Stimulated activated CD8-positive, alpha-beta memory T cell treated with anti-CD3 and anti-CD28 coated beads, Interleukin-15, amount 100 ng/mL, for 4 hours (primary cell): ENCODE results near the gene IFNL2.
"Not testable (repeated sequence)": the region's sequence is repeated elsewhere in the genome, so short reads cannot be mapped to it uniquely, and the experiment has no call there.

Source experiments
- DNase-seq, 2 donors: peaks; one replicate each; pipeline ENCODE4 v3.0.0-alpha.2; 2020; ENCODE audit warnings: low read depth in 2 of 2

IFNL2 gene

DNA sequence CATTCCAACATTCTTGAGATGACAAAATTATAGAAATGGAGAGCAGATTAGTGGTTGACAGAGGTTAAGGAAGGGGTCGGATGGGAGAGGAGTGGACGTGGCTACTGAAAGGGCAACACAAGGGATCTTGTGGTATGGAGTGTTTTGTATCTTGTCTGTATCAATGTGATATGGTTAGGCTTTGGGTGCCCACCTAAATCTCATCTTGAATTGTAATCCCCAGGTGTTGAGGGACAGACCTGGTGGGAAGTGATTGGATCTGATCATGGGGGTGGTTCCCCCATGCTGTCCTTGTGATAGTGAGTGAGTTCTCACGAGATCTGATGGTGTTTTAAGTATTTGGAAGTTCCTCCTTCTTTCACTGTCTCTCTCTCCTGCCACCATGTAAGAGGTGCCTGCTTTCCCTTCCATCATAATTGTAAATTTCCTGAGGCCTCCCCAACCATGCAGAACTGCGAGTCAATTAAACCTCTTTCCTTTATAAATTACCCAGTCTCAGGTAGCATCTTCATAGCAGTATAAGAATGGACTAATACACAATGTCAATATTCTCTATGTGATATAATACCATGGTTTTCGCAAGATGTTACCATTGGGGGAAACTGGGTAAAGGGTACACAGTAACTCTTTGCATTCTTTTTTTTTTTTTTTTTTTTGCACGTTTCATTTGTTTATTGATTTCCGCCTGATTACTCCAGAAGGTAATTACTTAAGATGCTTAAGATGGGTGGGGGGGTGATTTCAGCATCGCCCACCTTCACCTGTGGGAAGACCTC is 14.6 kb upstream of the IFNL2 start:
- no peak for DNase-seq

DNA sequence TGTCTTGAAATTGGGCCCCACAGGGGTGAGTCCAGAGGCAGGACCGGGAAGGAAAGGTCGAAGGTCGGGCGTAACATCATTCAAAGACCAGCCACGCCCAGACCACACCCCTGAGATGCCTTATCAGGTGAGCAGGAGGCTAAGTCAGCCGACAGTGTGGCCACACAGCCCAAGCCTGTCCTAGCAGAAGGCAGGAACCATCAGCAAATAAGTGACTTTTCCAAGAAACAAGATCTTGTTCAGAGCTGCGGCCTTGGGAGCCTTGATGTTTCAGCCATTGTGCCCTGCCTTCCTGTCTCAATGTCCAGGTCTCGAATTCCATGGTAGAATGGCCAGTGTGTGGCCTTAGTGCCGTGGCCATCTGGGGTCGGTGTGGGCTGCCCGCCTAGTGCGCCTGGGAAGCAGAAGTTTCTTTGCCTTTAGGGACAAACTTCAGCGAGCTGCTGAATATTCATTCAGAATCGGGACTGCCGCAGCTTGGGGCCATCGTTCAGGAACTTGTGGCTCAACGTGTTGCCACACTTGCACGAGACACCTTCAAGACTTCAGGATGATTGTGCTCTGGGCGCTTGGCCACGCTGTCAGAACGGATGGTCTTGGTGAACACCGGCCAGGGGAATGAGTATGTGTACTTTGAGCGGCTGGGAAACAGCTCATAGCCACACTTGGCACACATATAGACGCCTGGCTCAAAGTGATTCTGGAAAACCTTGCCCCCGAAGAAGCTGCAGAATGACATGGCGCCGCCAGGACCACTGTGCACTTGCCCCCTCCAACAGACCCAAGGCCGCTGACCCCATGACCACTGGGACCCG is 13.5 kb upstream of the IFNL2 start:
- no peak for DNase-seq

- DNase-seq: no peak
Measured at GRCh38 chr19:39257227-39257626, 11.0 kb upstream of the IFNL2 start.

DNA sequence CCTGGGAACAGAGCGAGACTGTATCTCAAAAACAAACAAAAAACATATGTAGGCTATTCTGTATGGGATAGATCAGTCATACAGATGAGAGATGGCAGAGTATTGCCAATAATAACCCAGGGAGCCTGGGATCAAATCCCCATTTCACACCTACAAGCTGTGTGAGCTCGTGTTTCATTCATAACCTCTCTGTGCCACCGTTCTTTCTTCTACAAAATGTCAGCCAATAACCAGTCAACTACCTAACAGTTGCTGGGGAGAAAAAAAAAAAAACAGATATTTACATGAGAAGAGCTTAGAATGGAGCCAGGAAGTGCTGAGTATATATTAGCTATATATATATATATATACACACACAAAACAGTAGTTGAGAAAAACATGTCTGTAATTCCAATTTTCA is 6.5 kb upstream of the IFNL2 start:
- no peak for DNase-seq

- no peak for DNase-seq
Measured at GRCh38 chr19:39262496-39262895, 5.7 kb upstream of the IFNL2 start.

DNA sequence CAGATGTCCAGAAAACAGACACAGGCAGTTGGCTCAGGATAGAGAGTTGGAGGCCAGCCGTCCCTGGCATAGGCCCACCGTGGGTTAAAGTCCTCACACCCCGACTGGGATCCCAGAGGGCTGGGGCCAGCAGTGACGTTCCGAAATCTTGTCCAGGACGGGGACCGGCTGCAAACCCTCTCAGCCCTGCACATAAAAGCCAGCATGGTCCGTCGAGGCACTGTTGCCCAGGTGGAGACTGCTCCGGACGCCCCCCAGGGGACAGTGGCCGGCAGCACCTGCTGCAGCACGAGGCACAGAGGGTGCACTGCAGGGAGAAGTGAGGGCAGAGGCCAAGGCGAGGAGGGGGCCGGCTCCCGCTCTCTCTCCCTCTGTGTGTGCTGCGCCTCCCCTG is 4.3 kb upstream of the IFNL2 start:
- no peak for DNase-seq

DNA sequence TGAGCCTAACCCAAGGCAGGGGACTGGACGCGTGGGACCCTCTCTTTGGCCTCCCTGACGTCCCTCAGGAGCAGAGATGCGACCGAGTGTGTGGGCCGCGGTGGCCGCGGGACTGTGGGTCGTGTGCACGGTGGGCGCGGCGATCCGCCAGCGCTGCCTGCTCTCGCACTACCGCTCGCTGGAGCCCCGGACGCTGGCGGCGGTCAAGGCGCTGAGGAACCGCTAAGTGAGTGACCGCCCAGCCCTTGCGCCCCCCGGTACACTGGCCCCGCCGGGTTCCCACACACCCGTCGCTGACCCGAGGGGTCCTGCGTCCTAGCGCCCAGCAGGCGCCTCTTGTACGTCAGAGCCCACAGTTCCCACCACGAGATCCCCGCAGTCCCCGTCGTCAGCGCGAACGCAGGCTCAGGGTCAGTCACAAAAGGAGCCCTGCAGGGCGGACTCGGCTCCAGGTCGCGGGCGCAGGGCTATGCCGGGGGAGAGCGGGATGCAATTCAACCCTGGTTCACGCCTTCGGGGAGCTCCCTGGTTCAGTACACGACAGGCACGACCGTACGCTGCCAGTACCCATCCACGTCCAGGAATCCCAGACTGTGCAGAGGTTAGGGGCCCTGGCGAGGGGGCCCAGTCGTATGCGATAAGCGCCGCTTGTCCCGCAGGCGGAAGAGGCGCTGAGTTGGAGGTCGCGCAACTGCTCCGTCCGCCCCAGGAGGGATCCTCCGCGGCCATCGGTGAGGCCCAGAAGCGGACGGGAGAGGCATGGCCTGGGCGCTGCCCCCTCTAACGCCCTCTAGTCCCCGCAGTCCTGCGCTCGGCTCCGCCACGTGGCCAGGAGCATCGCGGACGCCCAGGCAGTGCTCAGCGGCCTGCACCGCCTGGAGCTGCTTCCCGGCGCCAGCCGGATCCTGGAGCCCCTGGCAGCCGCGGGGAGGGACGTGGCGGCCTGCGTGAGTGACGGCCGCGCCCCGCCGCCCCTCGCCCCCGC is 3.6 kb upstream of the IFNL2 start:
- DNase-seq: no peak

DNA sequence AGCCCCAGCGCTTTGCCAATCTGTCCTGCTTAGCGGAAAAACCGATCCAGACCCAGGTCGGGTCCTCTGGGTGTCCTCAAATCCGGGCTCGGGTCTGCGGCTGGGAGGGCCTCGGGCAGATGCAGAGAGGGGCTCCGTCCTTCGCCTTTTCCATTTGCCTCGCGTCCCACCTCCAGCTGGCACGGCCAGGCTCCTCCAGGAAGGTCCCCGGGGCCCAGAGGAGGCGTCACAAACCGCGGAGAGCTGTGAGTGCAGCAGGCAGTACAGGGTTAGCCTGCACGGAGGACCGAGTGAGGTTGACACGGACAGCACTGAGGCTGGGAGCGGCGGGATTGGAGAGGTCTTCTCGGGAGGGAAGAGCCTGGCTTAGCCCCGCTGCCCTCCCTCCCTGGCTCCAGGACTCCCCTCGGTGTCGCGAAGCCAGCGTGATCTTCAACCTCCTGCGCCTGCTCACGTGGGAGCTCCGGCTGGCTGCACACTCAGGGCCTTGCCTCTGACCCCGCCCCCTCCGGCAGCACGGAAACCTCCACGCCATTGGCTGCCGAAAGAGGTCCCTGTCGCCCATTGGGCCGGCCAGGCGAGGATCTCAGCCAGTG is 2.8 kb upstream of the IFNL2 start:
- DNase-seq: no peak

DNA sequence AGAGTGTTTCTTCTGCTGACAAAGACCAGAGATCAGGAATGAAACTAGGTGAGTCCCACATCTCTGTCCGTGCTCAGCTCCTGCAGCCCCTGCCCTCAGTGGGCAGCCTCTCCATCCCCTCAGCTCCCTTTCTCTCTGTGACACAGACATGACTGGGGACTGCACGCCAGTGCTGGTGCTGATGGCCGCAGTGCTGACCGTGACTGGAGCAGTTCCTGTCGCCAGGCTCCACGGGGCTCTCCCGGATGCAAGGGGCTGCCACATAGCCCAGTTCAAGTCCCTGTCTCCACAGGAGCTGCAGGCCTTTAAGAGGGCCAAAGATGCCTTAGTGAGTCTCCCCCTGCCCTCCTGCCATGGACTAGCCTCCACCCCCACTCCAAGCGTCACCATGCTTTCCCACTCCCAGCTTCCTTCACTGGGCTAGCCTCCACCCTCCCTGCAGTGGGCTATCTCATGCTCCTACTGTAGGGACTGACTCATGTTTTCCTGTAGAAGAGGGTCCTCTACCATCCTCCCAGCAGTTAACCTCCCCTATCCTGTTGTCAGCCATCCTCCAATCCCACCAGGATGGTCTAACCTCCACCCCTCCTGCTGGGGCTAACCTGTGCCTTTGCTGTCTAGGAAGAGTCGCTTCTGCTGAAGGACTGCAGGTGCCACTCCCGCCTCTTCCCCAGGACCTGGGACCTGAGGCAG is 481 bp downstream of the IFNL2 start:
- not testable (repeated sequence) for DNase-seq

DNA sequence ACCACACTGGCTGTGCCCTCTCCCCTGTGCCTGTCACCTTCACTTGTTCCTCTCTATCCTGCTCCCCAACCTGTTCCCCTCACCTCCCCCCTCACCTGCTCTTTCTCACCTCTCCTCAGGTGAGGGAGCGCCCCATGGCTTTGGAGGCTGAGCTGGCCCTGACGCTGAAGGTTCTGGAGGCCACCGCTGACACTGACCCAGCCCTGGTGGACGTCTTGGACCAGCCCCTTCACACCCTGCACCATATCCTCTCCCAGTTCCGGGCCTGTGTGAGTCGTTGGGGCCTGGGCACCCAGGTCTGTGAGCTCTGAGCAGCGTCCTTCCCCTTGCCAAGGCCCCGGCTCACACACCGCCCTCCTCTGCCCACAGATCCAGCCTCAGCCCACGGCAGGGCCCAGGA is 1.2 kb downstream of the IFNL2 start:
- DNase-seq: not testable (repeated sequence)

- DNase-seq: no peak
Measured at GRCh38 chr19:39270036-39270871, 2.1 kb downstream of the IFNL2 start.

DNA sequence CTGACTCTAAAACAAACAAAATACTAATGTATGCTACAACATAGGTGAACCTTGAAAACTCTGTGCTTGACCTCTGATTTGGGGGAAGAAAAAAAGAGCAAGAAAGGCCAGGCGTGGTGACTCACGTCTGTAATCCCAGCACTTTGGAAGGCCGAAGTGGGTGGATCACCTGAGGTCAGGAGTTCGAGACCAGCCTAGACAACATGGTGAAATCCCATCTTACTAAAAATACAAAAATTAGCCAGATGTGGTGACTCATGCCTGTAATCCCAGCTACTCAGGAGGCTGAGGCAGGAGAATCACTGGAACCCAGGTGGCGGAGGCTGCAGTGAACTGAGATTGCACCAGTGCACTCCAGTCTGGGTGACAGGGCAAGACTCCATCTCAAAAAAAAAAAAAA is 5.7 kb downstream of the IFNL2 start:
- not testable (repeated sequence) for DNase-seq

DNA sequence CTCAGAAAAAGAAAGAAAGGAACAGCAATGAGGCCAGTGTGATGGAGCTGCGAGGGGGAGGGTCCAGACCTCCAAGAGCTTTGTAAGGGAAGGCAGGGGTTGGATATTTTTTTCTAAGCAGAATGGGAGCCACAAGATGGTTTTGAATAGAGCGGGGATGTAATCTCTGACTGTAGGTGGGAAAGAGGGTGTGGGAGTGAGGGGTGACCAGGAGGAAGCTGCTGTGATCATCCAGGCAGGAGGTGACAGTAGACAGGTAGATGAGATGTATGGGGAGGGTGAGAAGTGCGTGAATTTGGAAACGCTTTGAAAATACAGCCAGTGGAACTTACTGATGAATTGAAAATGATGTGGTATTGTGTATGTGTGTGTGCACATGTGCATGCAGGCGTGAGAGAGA is 7.4 kb downstream of the IFNL2 start:
- no peak for DNase-seq

GRCh38 chr19:39276740-39277139 is 8.5 kb downstream of the IFNL2 start:
- no peak for DNase-seq

DNA sequence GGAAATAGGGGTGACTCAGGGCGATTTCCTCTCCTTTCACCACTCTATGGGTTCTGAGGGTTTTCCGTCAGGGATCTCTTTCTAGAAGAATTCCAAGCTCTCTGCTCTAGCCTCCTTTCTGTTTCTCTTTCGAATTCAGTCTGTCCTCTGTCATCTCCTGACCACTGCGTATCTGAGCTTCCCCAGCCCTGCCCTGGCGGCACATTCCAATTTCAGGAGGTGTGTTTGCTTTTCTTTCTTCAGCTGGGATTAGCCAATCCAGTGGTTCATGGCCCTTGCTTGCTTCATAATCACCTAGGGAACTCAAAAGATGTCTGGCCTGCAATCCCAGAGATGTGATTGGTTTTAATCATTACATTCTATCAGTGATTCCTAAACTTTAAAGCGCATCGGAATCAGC is 9.4 kb downstream of the IFNL2 start:
- no peak for DNase-seq

DNA sequence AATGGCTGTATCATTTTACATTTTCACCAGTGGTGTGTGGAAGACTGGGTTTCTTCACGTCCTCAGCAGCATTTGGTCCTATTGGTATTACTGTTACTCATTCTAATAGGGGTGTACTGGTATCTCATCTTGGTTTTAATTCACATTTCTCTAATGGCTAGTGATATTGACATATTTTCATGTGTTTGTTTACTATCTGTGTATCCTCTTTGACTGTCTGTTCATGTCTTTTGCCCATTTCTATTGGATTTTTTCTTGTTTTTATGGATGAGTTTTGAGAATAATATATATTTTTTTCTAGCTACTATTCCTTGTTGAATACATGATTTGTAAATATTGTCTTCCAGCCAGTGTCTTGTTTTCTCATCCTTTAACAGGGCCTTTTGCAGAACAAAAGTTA is 13.8 kb downstream of the IFNL2 start:
- no peak for DNase-seq

- no peak for DNase-seq
Measured at GRCh38 chr19:39284032-39284431, 15.8 kb downstream of the IFNL2 start.

GRCh38 chr19:39293394-39293793 is 25.2 kb downstream of the IFNL2 start:
- DNase-seq: no peak

GRCh38 chr19:39296055-39296645 is 28.0 kb downstream of the IFNL2 start, which contains the start of gene IFNL1:
IFNL1 (plus strand) TSS chr19:39296407; CDS start chr19:39296422, 15 bp downstream.
- no peak for DNase-seq

DNA sequence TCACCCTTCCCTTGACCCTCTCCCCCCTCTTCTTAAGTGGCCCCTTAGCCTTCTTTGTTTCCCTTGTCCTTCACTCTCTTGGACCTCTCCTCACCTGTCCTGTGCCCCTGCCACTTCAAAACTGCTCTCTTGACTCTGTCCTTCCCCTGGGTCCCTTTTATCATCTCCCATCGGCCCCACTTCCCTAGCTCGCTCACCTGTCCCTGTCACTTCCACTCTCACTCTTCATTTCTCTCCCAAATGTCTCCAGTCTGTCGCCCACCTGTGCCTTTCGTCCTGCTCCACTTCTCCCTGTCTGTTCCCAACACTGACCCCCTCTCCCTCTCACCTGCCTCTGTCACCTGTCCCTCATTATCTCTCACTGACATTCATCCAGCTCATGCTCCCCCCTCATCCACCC is 28.7 kb downstream of the IFNL2 start:
- DNase-seq: no peak
